ENCODE data around the gene ATP6V1C2. TPM values are rescaled to one million over a fixed set of nuclear protein-coding genes. Genes with fewer than 3 reads are reported as not detected.
A peak's percentile ranks its signal among the peaks of the same experiment; 100 is the strongest.

The ATP6V1C2 gene
- total and polyA plus RNA-seq, 2 donors (not counting 3 experiments of a cell fraction or from before 2014, with no cell fraction given) = 0.03 to 0.13 TPM

DNA sequence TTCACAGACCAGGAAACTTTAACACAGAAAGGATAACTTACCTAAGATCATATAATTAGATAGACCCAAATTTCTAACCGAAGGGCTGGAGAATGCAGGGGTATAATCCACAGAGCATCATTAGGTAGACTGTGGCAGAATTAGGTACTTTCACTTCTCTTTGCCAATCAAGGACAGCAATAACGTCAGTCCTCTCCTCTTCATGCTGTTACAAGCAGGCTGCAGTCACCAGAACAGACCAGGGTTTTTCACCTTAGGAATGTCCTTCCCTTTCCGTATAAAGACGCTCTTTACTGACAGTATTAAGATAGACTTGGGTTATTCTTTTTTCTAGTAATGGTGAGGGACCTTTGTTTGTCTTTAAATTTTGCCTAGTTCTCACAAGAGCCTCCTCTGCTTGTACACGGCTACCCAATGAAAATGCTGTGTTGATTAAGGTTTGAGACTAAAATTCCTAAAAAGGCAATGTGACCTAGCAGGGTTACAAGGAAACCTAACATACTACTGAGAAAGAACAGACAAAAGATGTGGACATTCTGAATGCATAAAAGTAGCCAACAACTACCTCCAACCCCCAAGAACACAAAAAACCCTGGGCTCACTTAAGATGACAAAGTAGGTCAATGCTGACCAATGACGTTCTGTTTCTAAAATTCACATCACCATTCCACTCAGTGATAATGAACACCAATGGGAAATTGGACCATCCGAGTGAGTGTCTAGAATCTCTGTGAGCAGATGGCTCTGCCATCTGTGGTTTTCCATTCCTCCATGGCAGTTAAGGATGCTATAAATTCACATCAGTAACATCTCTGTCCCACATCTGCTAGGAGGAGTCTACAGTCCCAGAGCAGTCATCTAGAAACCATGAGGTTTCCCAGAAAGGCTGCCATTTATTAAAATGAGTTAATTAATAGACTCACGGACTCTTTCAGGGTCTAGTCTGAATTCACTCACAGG is 89.1 kb downstream of the ATP6V1C2 start:
- peak overlapping the region; percentile 1 for H3K27ac ChIP-seq (ENCODE audit: insufficient read depth, low read depth, low read length)
- TF ChIP-seq GATA2 (IDR thresholded peaks at IDR 0.05; ENCODE audit: insufficient read depth, insufficient read length, low read depth, low read length) = no peak
- no peak for TF ChIP-seq EZH2 (IDR thresholded peaks at IDR 0.05; ENCODE audit: borderline replicate concordance, low read depth, low read length, severe bottlenecking)
- no peak for TF ChIP-seq POLR2AphosphoS5 (IDR thresholded peaks at IDR 0.05; ENCODE audit: insufficient read depth, low read depth, low read length)
- no peak for TF ChIP-seq MYC (IDR thresholded peaks at IDR 0.05; ENCODE audit: low read depth, low read length)
- TF ChIP-seq, protein P1, sequence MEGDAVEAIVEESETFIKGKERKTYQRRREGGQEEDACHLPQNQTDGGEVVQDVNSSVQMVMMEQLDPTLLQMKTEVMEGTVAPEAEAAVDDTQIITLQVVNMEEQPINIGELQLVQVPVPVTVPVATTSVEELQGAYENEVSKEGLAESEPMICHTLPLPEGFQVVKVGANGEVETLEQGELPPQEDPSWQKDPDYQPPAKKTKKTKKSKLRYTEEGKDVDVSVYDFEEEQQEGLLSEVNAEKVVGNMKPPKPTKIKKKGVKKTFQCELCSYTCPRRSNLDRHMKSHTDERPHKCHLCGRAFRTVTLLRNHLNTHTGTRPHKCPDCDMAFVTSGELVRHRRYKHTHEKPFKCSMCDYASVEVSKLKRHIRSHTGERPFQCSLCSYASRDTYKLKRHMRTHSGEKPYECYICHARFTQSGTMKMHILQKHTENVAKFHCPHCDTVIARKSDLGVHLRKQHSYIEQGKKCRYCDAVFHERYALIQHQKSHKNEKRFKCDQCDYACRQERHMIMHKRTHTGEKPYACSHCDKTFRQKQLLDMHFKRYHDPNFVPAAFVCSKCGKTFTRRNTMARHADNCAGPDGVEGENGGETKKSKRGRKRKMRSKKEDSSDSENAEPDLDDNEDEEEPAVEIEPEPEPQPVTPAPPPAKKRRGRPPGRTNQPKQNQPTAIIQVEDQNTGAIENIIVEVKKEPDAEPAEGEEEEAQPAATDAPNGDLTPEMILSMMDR (IDR thresholded peaks at IDR 0.05; ENCODE audit: extremely low read depth in 1 of 2, insufficient read depth in 1 of 2, low read depth in 1 of 2, low read length in 2 of 2) = no peak
- TF ChIP-seq POLR2A (IDR thresholded peaks at IDR 0.05; ENCODE audit: low read depth, low read length) = no peak
- TF ChIP-seq JUN (IDR thresholded peaks at IDR 0.05; ENCODE audit: borderline replicate concordance, insufficient read depth, insufficient read length, low read depth) = no peak
- no peak for TF ChIP-seq FOS (IDR thresholded peaks at IDR 0.05; ENCODE audit: borderline replicate concordance, insufficient read depth, low read length)
- TF ChIP-seq, protein P2, sequence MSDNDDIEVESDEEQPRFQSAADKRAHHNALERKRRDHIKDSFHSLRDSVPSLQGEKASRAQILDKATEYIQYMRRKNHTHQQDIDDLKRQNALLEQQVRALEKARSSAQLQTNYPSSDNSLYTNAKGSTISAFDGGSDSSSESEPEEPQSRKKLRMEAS (IDR thresholded peaks at IDR 0.05; ENCODE audit: insufficient read depth, insufficient read length) = no peak
- peaks cover 27% of the 10 kb centered on the region for H3K4me1 ChIP-seq (ENCODE audit: control insufficient read depth, extremely low read depth, insufficient read depth, low read length)
- no peaks in the 10 kb centered on the region for H3K9me3 ChIP-seq (replicated peaks; ENCODE audit: control insufficient read depth, insufficient read depth, low read length)
- no peak overlapping the region for H2AFZ ChIP-seq (ENCODE audit: low read depth, low read length)
- peaks cover 67% of the 10 kb centered on the region for H3K79me2 ChIP-seq (ENCODE audit: control insufficient read depth, insufficient read depth, low read length)
- H4K20me1 ChIP-seq (replicated peaks; ENCODE audit: control insufficient read depth, extremely low read depth, insufficient read depth, low read length) = peaks cover 3% of the 10 kb centered on the region
- POLR2A ChIA-PET = no interaction called here
- H3K9me1 ChIP-seq (replicated peaks; ENCODE audit: control insufficient read depth, extremely low read depth, insufficient read depth, low read length) = peaks cover 3% of the 10 kb centered on the region
- H3K36me3 ChIP-seq (ENCODE audit: control insufficient read depth in 2 of 2, extremely low read depth in 1 of 2, insufficient read depth in 2 of 2, low read length in 2 of 2) = peaks cover 0 to 3% of the 10 kb centered on the region in 2 experiments
- CTCF ChIA-PET = no interaction called here
- intact Hi-C loops (cut with micrococcal nuclease) = loop anchor here (1.0 to 5.0 kb wide), 2 partner anchors 23 to 532 kb away; partner anchors contain the start of gene ROCK2
- dilution Hi-C loops (cut with MboI; ENCODE audit: extremely low pct_ligation_motif_present, low sequenced_read_pairs) = no loop called here
- BruUV-seq (replicated peaks) = TSS peak; percentile 21
- no peaks in the 10 kb centered on the region for H3K27me3 ChIP-seq (ENCODE audit: control insufficient read depth in 2 of 2, insufficient read depth in 2 of 2, low read length in 2 of 2)
- peak overlapping the region; percentile 14 for H3K9ac ChIP-seq (replicated peaks; ENCODE audit: extremely low read depth, insufficient read depth, low read length)
- FAIRE-seq (no peak), DNase-seq (ENCODE audit: low read depth, low spot score) (peak; percentile 22)
- peak overlapping the region; percentile 3 to 95 (median 67) for H3K4me3 ChIP-seq (replicated peaks in 1 of 3; ENCODE audit: insufficient read depth in 1 of 3, low read depth in 1 of 3, low read length in 3 of 3)
- H3K4me2 ChIP-seq (ENCODE audit: insufficient read depth, low read length) = peak overlapping the region; percentile 69

Data from endothelial cell of umbilical vein (primary cell).